DND-41 (cell line): ENCODE data around the gene CNN3.

Source experiments
- ATAC-seq: fragments of 200-7000 bp; cut with Tn5 transposase; 3 replicates; pipeline ENCODE4 v1.9.1; 2021; ENCODE audit warnings: low read depth; ENCODE audit not compliant: insufficient read depth
- DNase-seq: peaks from one replicate; pipeline ENCODE4 v3.0.0-alpha.2; 2020
- H2AFZ ChIP-seq: 2 replicates; pipeline ENCODE4 v1.6.0; 2012; ENCODE audit warnings: low read depth, low read length
- H3K27ac ChIP-seq: 2 replicates; pipeline ENCODE4 v1.5.1; 2012; ENCODE audit warnings: low read length, inconsistent platforms
- H3K27me3 ChIP-seq: fragments of 200-600 bp; sonication (generic); 2 replicates; pipeline ENCODE4 v1.6.0; 2012; ENCODE audit warnings: low read length, mild to moderate bottlenecking, inconsistent platforms; ENCODE audit not compliant: insufficient read depth, poor library complexity
- H3K36me3 ChIP-seq: 2 replicates; pipeline ENCODE4 v1.5.1; 2012; ENCODE audit warnings: low read length, inconsistent platforms; ENCODE audit not compliant: insufficient read depth
- H3K4me1 ChIP-seq: 2 replicates; pipeline ENCODE4 v1.5.1; 2012; ENCODE audit warnings: mild to moderate bottlenecking, low read length; ENCODE audit not compliant: insufficient read depth
- H3K4me2 ChIP-seq: 2 replicates; pipeline ENCODE4 v1.6.0; 2012; ENCODE audit warnings: mild to moderate bottlenecking, moderate library complexity, low read length, inconsistent platforms; ENCODE audit not compliant: insufficient read depth
- H3K4me3 ChIP-seq, 2 experiments: fragments of 200-600 bp in 1 of 2; shearing (Covaris generic) in 1 of 2; 2 replicates each; pipeline ENCODE4 v1.5.1; 2012 to 2016; ENCODE audit warnings: inconsistent platforms in 2 of 2, low read length in 2 of 2, mild to moderate bottlenecking in 2 of 2, low read depth in 1 of 2, moderate library complexity in 1 of 2
- H3K79me2 ChIP-seq: 2 replicates; pipeline ENCODE4 v1.6.0; 2012; ENCODE audit warnings: low read length, inconsistent platforms; ENCODE audit not compliant: insufficient read depth
- H3K9ac ChIP-seq: 2 replicates; pipeline ENCODE4 v1.6.0; 2012; ENCODE audit warnings: low read depth, mild to moderate bottlenecking, inconsistent platforms, low read length, moderate library complexity
- H3K9me3 ChIP-seq: 2 replicates; pipeline ENCODE4 v1.5.1; 2012; ENCODE audit warnings: low read length, moderate library complexity, mild to moderate bottlenecking, inconsistent platforms; ENCODE audit not compliant: insufficient read depth, severe bottlenecking
- H4K20me1 ChIP-seq: 2 replicates; pipeline ENCODE4 v1.6.0; 2012; ENCODE audit warnings: low read length; ENCODE audit not compliant: insufficient read depth
- EZH2 ChIP-seq: IDR thresholded peaks from 3 replicates; pipeline ENCODE4 v1.6.1; 2012; ENCODE audit warnings: borderline replicate concordance, low read depth, mild to moderate bottlenecking, moderate library complexity, low read length, inconsistent platforms; ENCODE audit not compliant: severe bottlenecking
- TF ChIP-seq, protein P1 (sequence below): IDR thresholded peaks from 2 replicates; pipeline ENCODE4 v1.5.1; 2012; ENCODE audit warnings: borderline replicate concordance, low read length, moderate library complexity, mild to moderate bottlenecking; ENCODE audit not compliant: poor library complexity, severe bottlenecking; ENCODE audit errors: extremely low read depth

The CNN3 gene

DNA sequence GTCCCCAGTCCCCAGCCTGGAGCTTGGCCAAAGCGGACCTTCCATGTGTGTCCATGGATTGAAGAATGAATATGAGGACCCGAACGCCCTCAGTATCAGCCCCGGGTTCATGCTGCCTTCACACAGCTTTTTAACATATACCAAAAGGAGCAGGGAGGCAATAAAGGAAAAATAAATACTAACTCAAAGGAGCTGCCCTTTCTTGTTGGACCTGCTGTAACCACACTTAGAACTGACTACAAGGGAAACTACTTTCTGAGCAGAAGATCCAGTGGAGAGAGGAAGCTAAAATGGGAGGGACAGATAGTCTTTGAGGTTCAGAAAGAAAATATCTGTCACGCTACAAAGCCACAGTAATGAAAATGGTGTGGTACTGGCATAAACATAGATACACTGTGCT, 48.6 kb downstream of the CNN3 start:
- Histone ChIP-seq H3K36me3 (no peaks in the 10 kb centered on the region), H3K27me3 (no peaks in the 10 kb centered on the region)

DNA sequence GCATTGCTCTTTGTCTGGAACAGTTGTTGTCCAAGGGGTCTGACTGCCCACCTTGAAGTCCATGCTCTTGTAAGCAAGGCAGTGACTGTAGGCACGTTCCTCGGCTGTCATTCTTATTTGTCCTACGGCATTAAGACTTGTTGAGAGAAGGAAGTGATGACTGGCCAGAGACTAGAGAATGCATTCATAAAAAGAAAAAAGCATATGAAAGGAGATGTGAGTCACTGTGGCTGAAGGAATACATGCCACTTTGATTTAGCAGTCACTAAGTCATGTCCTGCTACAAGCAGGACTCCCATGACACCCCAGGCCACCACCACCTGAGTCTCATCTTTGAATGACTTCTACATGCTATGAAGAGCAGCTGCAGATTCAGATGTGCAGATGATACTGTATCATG, 50.5 kb downstream of the CNN3 start:
- Histone ChIP-seq H3K27ac (no peak overlapping the region), H4K20me1 (no peaks in the 10 kb centered on the region), H3K4me1 (no peaks in the 10 kb centered on the region), H3K79me2 (no peaks in the 10 kb centered on the region), H3K4me3 (no peak overlapping the region), H3K36me3 (no peaks in the 10 kb centered on the region), H3K4me2 (no peak overlapping the region), H2AFZ (no peak overlapping the region), H3K9ac (no peak overlapping the region), H3K9me3 (no peaks in the 10 kb centered on the region), H3K27me3 (no peaks in the 10 kb centered on the region)
- TF ChIP-seq, protein P1, sequence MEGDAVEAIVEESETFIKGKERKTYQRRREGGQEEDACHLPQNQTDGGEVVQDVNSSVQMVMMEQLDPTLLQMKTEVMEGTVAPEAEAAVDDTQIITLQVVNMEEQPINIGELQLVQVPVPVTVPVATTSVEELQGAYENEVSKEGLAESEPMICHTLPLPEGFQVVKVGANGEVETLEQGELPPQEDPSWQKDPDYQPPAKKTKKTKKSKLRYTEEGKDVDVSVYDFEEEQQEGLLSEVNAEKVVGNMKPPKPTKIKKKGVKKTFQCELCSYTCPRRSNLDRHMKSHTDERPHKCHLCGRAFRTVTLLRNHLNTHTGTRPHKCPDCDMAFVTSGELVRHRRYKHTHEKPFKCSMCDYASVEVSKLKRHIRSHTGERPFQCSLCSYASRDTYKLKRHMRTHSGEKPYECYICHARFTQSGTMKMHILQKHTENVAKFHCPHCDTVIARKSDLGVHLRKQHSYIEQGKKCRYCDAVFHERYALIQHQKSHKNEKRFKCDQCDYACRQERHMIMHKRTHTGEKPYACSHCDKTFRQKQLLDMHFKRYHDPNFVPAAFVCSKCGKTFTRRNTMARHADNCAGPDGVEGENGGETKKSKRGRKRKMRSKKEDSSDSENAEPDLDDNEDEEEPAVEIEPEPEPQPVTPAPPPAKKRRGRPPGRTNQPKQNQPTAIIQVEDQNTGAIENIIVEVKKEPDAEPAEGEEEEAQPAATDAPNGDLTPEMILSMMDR, result no peak
- no peak for TF ChIP-seq EZH2
- ATAC-seq (no peak), DNase-seq (no peak)

More for the DNA sequence above, 48.6 kb downstream of the CNN3 start:
- no peak for TF ChIP-seq EZH2
- TF ChIP-seq, protein P1, result no peak
- Histone ChIP-seq H4K20me1 (no peaks in the 10 kb centered on the region), H2AFZ (no peak overlapping the region), H3K79me2 (no peaks in the 10 kb centered on the region), H3K27ac (no peak overlapping the region), H3K4me2 (no peak overlapping the region), H3K9ac (no peak overlapping the region), H3K4me3 (no peak overlapping the region), H3K9me3 (no peaks in the 10 kb centered on the region), H3K4me1 (peaks cover 5% of the 10 kb centered on the region)
- ATAC-seq (no peak), DNase-seq (no peak)

GRCh38 chr1:94875794-94876193, 51.1 kb downstream of the CNN3 start:
- TF ChIP-seq, protein P1, result no peak
- TF ChIP-seq EZH2, result no peak
- DNase-seq (no peak), ATAC-seq (no peak)
- no peak overlapping the region for H3K9ac ChIP-seq
- no peak overlapping the region for H2AFZ ChIP-seq
- no peaks in the 10 kb centered on the region for H3K27me3 ChIP-seq
- no peaks in the 10 kb centered on the region for H3K4me1 ChIP-seq
- H3K36me3 ChIP-seq, result no peaks in the 10 kb centered on the region
- no peaks in the 10 kb centered on the region for H4K20me1 ChIP-seq
- H3K4me3 ChIP-seq, result no peak overlapping the region
- no peaks in the 10 kb centered on the region for H3K79me2 ChIP-seq
- H3K9me3 ChIP-seq, result no peaks in the 10 kb centered on the region
- H3K4me2 ChIP-seq, result no peak overlapping the region
- no peak overlapping the region for H3K27ac ChIP-seq

DNA sequence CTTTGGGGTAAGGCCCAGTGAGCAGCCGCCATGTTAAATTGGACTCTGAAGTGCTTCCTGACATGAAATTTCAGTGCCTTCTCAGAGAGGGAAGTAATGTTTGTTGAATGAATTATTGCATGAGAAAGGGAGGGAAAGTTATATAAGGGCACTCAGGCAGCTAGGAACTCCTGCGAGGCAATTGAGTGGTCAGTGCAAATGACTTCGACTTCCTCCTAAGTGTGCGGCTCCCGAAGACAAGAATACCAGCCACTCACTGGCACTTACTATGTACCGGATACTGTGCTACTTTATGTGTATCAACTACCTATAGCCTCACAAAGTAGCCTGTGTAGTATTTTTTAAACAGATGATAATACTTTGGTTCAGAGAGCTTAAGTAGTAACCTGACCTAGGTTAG, 52.5 kb downstream of the CNN3 start:
- Histone ChIP-seq H3K9ac (no peak overlapping the region), H3K4me3 (no peak overlapping the region), H3K9me3 (no peaks in the 10 kb centered on the region), H3K27ac (no peak overlapping the region), H2AFZ (no peak overlapping the region), H4K20me1 (no peaks in the 10 kb centered on the region), H3K79me2 (no peaks in the 10 kb centered on the region), H3K36me3 (no peaks in the 10 kb centered on the region), H3K27me3 (no peaks in the 10 kb centered on the region), H3K4me1 (no peaks in the 10 kb centered on the region), H3K4me2 (no peak overlapping the region)
- no peak for DNase-seq
- ATAC-seq, result no peak
- TF ChIP-seq, protein P1, result no peak
- no peak for TF ChIP-seq EZH2
